ENCODE data around the gene GSE1. TPM values are rescaled to one million over a fixed set of nuclear protein-coding genes. Genes with fewer than 3 reads are reported as not detected.

The GSE1 gene
- total RNA-seq, 6 donors from 2014 or later: 80.2 to 332 (median 90.8) TPM

GRCh38 chr16:85628265-85628556, 15.1 kb downstream of the GSE1 start:
- WGBS, 2 donors: 82 to 90% methylated on average over 5 of the region's 5 CpGs
- TF ChIP-seq POLR2A (IDR thresholded peaks at IDR 0.05) (no peak), CTCF (IDR thresholded peaks at IDR 0.05) (no peak), EP300 (IDR thresholded peaks at IDR 0.05) (no peak), POLR2AphosphoS5 (IDR thresholded peaks at IDR 0.05) (no peak)
- DNase-seq (no peak), ATAC-seq (ENCODE audit: low FRiP score in 2 of 2) (no peak)
- H3K27me3 ChIP-seq: no peaks in the 10 kb centered on the region
- H3K9me3 ChIP-seq: peaks cover 0 to 11% (median 3%) of the 10 kb centered on the region in 4 donors
- peaks cover 47 to 55% (median 50%) of the 10 kb centered on the region in 4 donors for H3K4me1 ChIP-seq
- no peak overlapping the region for H3K27ac ChIP-seq
- peaks cover 0 to 10% (median 0%) of the 10 kb centered on the region in 4 donors for H3K36me3 ChIP-seq
- no peak overlapping the region for H3K4me3 ChIP-seq

GRCh38 chr16:85628645-85629044, 15.5 kb downstream of the GSE1 start:
- no peak overlapping the region for H3K27ac ChIP-seq
- TF ChIP-seq POLR2A (IDR thresholded peaks at IDR 0.05): no peak
- TF ChIP-seq EP300 (IDR thresholded peaks at IDR 0.05): no peak
- TF ChIP-seq CTCF (IDR thresholded peaks at IDR 0.05): no peak
- no peak for TF ChIP-seq POLR2AphosphoS5 (IDR thresholded peaks at IDR 0.05)
- H3K4me3 ChIP-seq: no peak overlapping the region
- H3K27me3 ChIP-seq: no peaks in the 10 kb centered on the region
- H3K4me1 ChIP-seq: peaks cover 44 to 53% (median 47%) of the 10 kb centered on the region in 4 donors
- ATAC-seq (ENCODE audit: low FRiP score in 2 of 2) (no peak), DNase-seq (peak in 1 of 2 donors; percentile 36)
- WGBS, 2 donors: 91 to 96% methylated on average over 8 to 14 of the region's 14 CpGs
- H3K36me3 ChIP-seq: peaks cover 0 to 10% (median under 1%) of the 10 kb centered on the region in 4 donors
- H3K9me3 ChIP-seq: peaks cover 0 to 11% (median 3%) of the 10 kb centered on the region in 4 donors

- H3K4me3 ChIP-seq: no peak overlapping the region
- H3K27me3 ChIP-seq: no peaks in the 10 kb centered on the region
- 98 to 100% methylated on average over 5 to 10 of the region's 10 CpGs for WGBS, 2 donors
- peaks cover 38 to 53% (median 41%) of the 10 kb centered on the region in 4 donors for H3K4me1 ChIP-seq
- DNase-seq: peak in 1 of 2 donors; percentile 40
- no peak for ATAC-seq (ENCODE audit: low FRiP score in 2 of 2)
- TF ChIP-seq CTCF (IDR thresholded peaks at IDR 0.05) (no peak), POLR2AphosphoS5 (IDR thresholded peaks at IDR 0.05) (no peak), POLR2A (IDR thresholded peaks at IDR 0.05) (no peak), EP300 (IDR thresholded peaks at IDR 0.05) (no peak)
- no peak overlapping the region for H3K27ac ChIP-seq
- peaks cover 3 to 10% (median 6%) of the 10 kb centered on the region in 4 donors for H3K36me3 ChIP-seq
- H3K9me3 ChIP-seq: peaks cover 0 to 11% (median 3%) of the 10 kb centered on the region in 4 donors
Observed at GRCh38 chr16:85629326-85629725, 16.2 kb downstream of the GSE1 start.

DNA sequence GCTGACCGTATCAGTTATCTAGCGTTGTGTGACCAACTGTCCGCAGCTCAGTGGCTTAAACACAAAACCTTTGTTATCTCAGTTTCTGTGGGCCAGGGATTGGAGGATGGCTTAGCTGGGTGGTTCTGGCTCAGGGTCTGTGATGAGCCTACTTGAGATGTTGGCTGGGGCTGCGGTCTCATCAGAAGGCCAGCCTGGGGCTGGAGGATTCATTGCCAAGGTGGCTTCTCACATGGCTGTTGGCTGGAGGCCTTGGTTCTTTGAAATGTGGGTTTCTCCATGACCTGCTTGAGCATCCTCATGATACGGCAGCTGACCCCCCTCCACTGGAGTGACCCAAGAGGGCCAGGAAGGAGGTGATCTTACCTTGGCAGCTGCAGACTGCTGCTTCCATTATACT, 16.7 kb downstream of the GSE1 start:
- Histone ChIP-seq H3K9me3 (peaks cover 0 to 11% (median 3%) of the 10 kb centered on the region in 4 donors), H3K4me3 (no peak overlapping the region), H3K36me3 (peaks cover 3 to 10% (median 9%) of the 10 kb centered on the region in 4 donors), H3K27me3 (no peaks in the 10 kb centered on the region), H3K27ac (no peak overlapping the region), H3K4me1 (peaks cover 32 to 50% (median 37%) of the 10 kb centered on the region in 4 donors)
- WGBS, 2 donors: 93 to 97% methylated on average over 5 of the region's 5 CpGs
- DNase-seq: no peak
- no peak for TF ChIP-seq EP300 (IDR thresholded peaks at IDR 0.05)
- no peak for TF ChIP-seq POLR2A (IDR thresholded peaks at IDR 0.05)
- no peak for TF ChIP-seq CTCF (IDR thresholded peaks at IDR 0.05)
- TF ChIP-seq POLR2AphosphoS5 (IDR thresholded peaks at IDR 0.05): no peak
- ATAC-seq (ENCODE audit: low FRiP score in 2 of 2): no peak

DNA sequence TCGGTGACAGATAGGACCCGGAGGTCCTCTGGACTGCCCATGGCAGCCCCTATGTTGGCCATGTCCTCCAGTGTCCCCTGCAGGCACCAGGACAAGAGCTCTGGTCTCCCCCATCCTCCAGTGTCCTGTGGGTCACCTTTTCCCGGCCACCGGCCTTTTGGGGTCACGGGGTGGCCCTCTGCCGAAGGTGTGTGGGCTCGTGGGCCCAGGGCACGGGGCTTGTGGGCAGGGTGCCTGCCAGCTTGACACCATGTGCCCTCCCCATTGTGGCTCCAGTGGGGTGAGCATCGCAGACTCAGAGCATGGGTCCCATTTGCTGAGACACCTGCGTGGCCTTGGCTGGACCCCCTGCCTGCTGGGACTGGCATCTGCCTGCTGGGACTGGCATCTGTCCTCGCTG, 18.1 kb downstream of the GSE1 start:
- DNase-seq (peak in 1 of 2 donors; percentile 62), ATAC-seq (ENCODE audit: low FRiP score in 2 of 2) (no peak)
- WGBS, 2 donors: 89 to 96% methylated on average over 5 to 11 of the region's 11 CpGs
- Histone ChIP-seq H3K27me3 (no peaks in the 10 kb centered on the region), H3K27ac (no peak overlapping the region), H3K36me3 (peaks cover 3 to 17% (median 12%) of the 10 kb centered on the region in 4 donors), H3K4me3 (no peak overlapping the region), H3K9me3 (peaks cover 0 to 11% (median 3%) of the 10 kb centered on the region in 4 donors), H3K4me1 (peaks cover 19 to 49% (median 25%) of the 10 kb centered on the region in 4 donors)
- no peak for TF ChIP-seq EP300 (IDR thresholded peaks at IDR 0.05)
- no peak for TF ChIP-seq CTCF (IDR thresholded peaks at IDR 0.05)
- no peak for TF ChIP-seq POLR2A (IDR thresholded peaks at IDR 0.05)
- TF ChIP-seq POLR2AphosphoS5 (IDR thresholded peaks at IDR 0.05): no peak
